K562 (cell line): ENCODE measurements around the gene CST1.
"Not testable (repeated sequence)": the region's sequence is repeated elsewhere in the genome, so short reads cannot be mapped to it uniquely, and the experiment has no call there.

Source experiments
- ATF7 ChIP-seq: fragments of 450-650 bp; IDR thresholded peaks from 2 replicates; pipeline ENCODE4 v1.7.1; 2014; ENCODE audit warnings: mild to moderate bottlenecking, moderate library complexity
- CBX3 ChIP-seq, 2 experiments: IDR thresholded peaks; 1 replicate in 1 of 2; 2 replicates in 1 of 2; pipeline ENCODE4 v1.6.1; 2012; ENCODE audit warnings: inconsistent platforms in 2 of 2, low read length in 2 of 2, borderline replicate concordance in 1 of 2, control low read depth in 1 of 2
- EGR1 ChIP-seq: fragments of 450-650 bp; conservative IDR thresholded peaks from 2 replicates; pipeline ENCODE4 v1.6.1; 2017; ENCODE audit warnings: mild to moderate bottlenecking
- EZH2 ChIP-seq: IDR thresholded peaks from 2 replicates; pipeline ENCODE4 v1.6.1; 2012; ENCODE audit warnings: low read depth, mild to moderate bottlenecking, inconsistent platforms, low read length, borderline replicate concordance
- FOXM1 ChIP-seq, 2 experiments: fragments of 450-650 bp in 1 of 2; sonication (generic) in 1 of 2; formaldehyde crosslinking in 1 of 2; IDR thresholded peaks; 2 replicates each; pipeline versions ENCODE4 v1.6.1 to v1.9.0; 2017 to 2022; ENCODE audit warnings: low read depth in 2 of 2, mild to moderate bottlenecking in 2 of 2, missing genetic modification reagents in 1 of 2, moderate library complexity in 1 of 2
- HDAC1 ChIP-seq, 2 experiments: fragments of 450-650 bp; IDR thresholded peaks; 2 replicates each; pipeline ENCODE4 v1.6.1; 2016 to 2017; ENCODE audit warnings: inconsistent platforms in 1 of 2, mild to moderate bottlenecking in 1 of 2, moderate library complexity in 1 of 2
- NFRKB ChIP-seq: fragments of 450-650 bp; IDR thresholded peaks from 2 replicates; pipeline ENCODE4 v1.6.1; 2016; ENCODE audit warnings: low read depth
- POLR2AphosphoS5 ChIP-seq: IDR thresholded peaks from 2 replicates; pipeline ENCODE4 v1.6.1; 2011; ENCODE audit warnings: mild to moderate bottlenecking, low read depth, low read length, moderate library complexity; ENCODE audit not compliant: control insufficient read depth, insufficient read depth

DNA sequence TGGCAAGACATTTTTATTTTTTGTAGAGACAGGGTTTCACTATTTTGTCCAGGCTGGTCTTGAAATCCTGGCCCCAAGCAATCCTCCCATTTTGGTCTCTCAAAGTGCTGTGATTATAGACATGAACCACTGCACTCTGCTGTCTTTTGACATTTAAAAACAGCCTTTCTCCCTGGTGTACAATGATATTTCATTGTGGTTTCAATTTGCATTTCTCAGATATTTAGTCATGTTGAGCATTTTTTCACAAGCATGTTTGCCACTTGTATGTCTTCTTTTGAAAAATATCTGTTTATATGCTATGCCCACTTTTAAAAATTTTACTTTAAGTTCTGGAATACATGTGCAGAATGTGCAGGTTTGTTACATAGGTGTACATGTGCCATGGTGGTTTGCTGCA lies 27.9 kb upstream of the CST1 start:
- not testable (repeated sequence) for TF ChIP-seq NFRKB; EGR1; EZH2; CBX3 (IDR thresholded peaks at IDR 0.05; ENCODE audit: borderline replicate concordance in 1 of 2, low read length in 2 of 2); POLR2AphosphoS5; HDAC1 (IDR thresholded peaks at IDR 0.05); FOXM1 (IDR thresholded peaks at IDR 0.05; ENCODE audit: low read depth); FOXM1 (CRISPR knock-in tag; IDR thresholded peaks at IDR 0.05; ENCODE audit: low read depth); ATF7
